SK-N-SH treated with all-trans-retinoic acid at 6 μM for 48 hours (cell line): ENCODE data around the gene DUX4.
"Not testable (repeated sequence)": the region's sequence is repeated elsewhere in the genome, so short reads cannot be mapped to it uniquely, and the experiment has no call there.

Experiments
- ARNTL ChIP-seq: fragments of 450-650 bp; formaldehyde crosslinking; IDR thresholded peaks from 2 replicates; pipeline ENCODE4 v1.5.0; 2020; ENCODE audit warnings: low read depth, mild to moderate bottlenecking, moderate library complexity, borderline replicate concordance
- BACH2 ChIP-seq: fragments of 250-450 bp; sonication (Bioruptor Pico); IDR thresholded peaks from 2 replicates; pipeline ENCODE4 v1.9.0; 2021; ENCODE audit warnings: mild to moderate bottlenecking, borderline replicate concordance
- CSDC2 ChIP-seq: fragments of 250-450 bp; sonication (Bioruptor Pico); IDR thresholded peaks from 2 replicates; pipeline ENCODE4 v1.5.0; 2020; ENCODE audit warnings: mild to moderate bottlenecking, moderate library complexity
- ESRRG ChIP-seq: fragments of 250-450 bp; sonication (Bioruptor Pico); IDR thresholded peaks from 2 replicates; pipeline ENCODE4 v1.6.1; 2021; ENCODE audit warnings: mild to moderate bottlenecking
- GLIS3 ChIP-seq: fragments of 250-450 bp; sonication (Bioruptor Pico); IDR thresholded peaks from 2 replicates; pipeline ENCODE4 v1.5.0; 2020; ENCODE audit warnings: mild to moderate bottlenecking, moderate library complexity
- OSR1 ChIP-seq: fragments of 250-450 bp; sonication (Bioruptor Pico); IDR thresholded peaks from 2 replicates; pipeline ENCODE4 v1.8.0; 2022; ENCODE audit warnings: moderate library complexity, mild to moderate bottlenecking, inconsistent platforms
- PATZ1 ChIP-seq: fragments of 250-450 bp; sonication (Bioruptor Pico); IDR thresholded peaks from 2 replicates; pipeline ENCODE4 v1.8.0; 2020; ENCODE audit warnings: mild to moderate bottlenecking, moderate library complexity, borderline replicate concordance
- SNAI2 ChIP-seq: fragments of 250-450 bp; sonication (Bioruptor Pico); IDR thresholded peaks from 2 replicates; pipeline ENCODE4 v1.5.0; 2020; ENCODE audit warnings: mild to moderate bottlenecking, moderate library complexity
- TCF4 ChIP-seq: fragments of 250-450 bp; sonication (Bioruptor Pico); IDR thresholded peaks from 2 replicates; pipeline ENCODE4 v1.8.0; 2021; ENCODE audit warnings: mild to moderate bottlenecking, moderate library complexity, borderline replicate concordance
- TSHZ2 ChIP-seq: fragments of 250-450 bp; sonication (Bioruptor Pico); IDR thresholded peaks from 2 replicates; pipeline ENCODE4 v1.5.0; 2020; ENCODE audit warnings: mild to moderate bottlenecking, moderate library complexity
- ZFP3 ChIP-seq: fragments of 250-450 bp; sonication (Bioruptor Pico); IDR thresholded peaks from 2 replicates; pipeline ENCODE4 v1.5.0; 2020; ENCODE audit warnings: mild to moderate bottlenecking, moderate library complexity
- ZFP30 ChIP-seq: fragments of 450-650 bp; formaldehyde crosslinking; IDR thresholded peaks from 2 replicates; pipeline ENCODE4 v1.5.0; 2022; ENCODE audit warnings: mild to moderate bottlenecking, moderate library complexity
- ZNF565 ChIP-seq: fragments of 450-650 bp; formaldehyde crosslinking; conservative IDR thresholded peaks from 2 replicates; pipeline ENCODE4 v1.5.0; 2020; ENCODE audit warnings: low read depth, mild to moderate bottlenecking, moderate library complexity
- ZNF70 ChIP-seq: fragments of 450-650 bp; formaldehyde crosslinking; IDR thresholded peaks from 2 replicates; pipeline ENCODE4 v1.5.0; 2020; ENCODE audit warnings: mild to moderate bottlenecking, moderate library complexity

GRCh38 chr4:190181481-190182100 lies 8.0 kb downstream of the DUX4 start:
- not testable (repeated sequence) for TF ChIP-seq BACH2 (CRISPR knock-in tag); PATZ1 (CRISPR knock-in tag); ZFP3 (CRISPR knock-in tag); CSDC2 (CRISPR knock-in tag); ARNTL (CRISPR knock-in tag); OSR1 (CRISPR knock-in tag); TSHZ2; ESRRG (CRISPR knock-in tag); GLIS3 (CRISPR knock-in tag); ZNF70; ZNF565; SNAI2; ZFP30; TCF4 (CRISPR knock-in tag)
